Endothelial cell of umbilical vein (primary cell): ENCODE measurements around the gene CDKN2B-AS1. TPM values are rescaled to one million over a fixed set of nuclear protein-coding genes. Genes with fewer than 3 reads are reported as not detected.

Experiments used
- BruUV-seq: library from RNA; stranded (reverse); fragments of 400-500 nt; replicated peaks from 2 replicates; lab custom pipeline; 2021; lab: Mats Ljungman, UMichigan
- CTCF ChIA-PET: fragments of 300-600, 350-600 bp; sonication (Branson Sonifier 250); formaldehyde crosslinking; loops from one replicate; lab custom pipeline; 2021; ENCODE audit warnings: antibody characterized with exemption, inconsistent platforms; lab: Charles Lee
- POLR2A ChIA-PET: fragments of 300-600, 350-600 bp; sonication (Branson Sonifier 250); formaldehyde crosslinking; loops from one replicate; lab custom pipeline; 2021; ENCODE audit warnings: antibody characterized with exemption, inconsistent platforms; lab: Charles Lee
- DNase-seq: peaks from one replicate; pipeline ENCODE4 v3.0.0-alpha.2; 2011; ENCODE audit warnings: low read depth, low spot score
- FAIRE-seq: peaks from 2 replicates; lab custom pipeline; 2011; peaks lifted over from hg19 to GRCh38; lab: Jason Lieb, UNC
- H2AFZ ChIP-seq: 2 replicates; pipeline ENCODE4 v1.6.0; 2012; ENCODE audit warnings: low read depth, low read length, control low read depth, inconsistent platforms
- H3K27ac ChIP-seq: 2 replicates; pipeline ENCODE4 v1.5.1; 2011; ENCODE audit warnings: low read depth, mild to moderate bottlenecking, control low read depth, low read length, moderate library complexity; ENCODE audit not compliant: insufficient read depth
- H3K27me3 ChIP-seq, 2 experiments: 2 replicates each; pipeline versions ENCODE4 v1.6.0 to v1.6.1; 2011; ENCODE audit warnings: low read length in 2 of 2, mixed read lengths in 1 of 2; ENCODE audit not compliant: control insufficient read depth in 2 of 2, insufficient read depth in 2 of 2
- H3K36me3 ChIP-seq, 2 experiments: 2 replicates in 1 of 2; 3 replicates in 1 of 2; pipeline ENCODE4 v1.5.1; 2011; ENCODE audit warnings: low read length in 2 of 2, mild to moderate bottlenecking in 1 of 2, moderate library complexity in 1 of 2; ENCODE audit not compliant: control insufficient read depth in 2 of 2, insufficient read depth in 2 of 2; ENCODE audit errors: extremely low read depth in 1 of 2
- H3K4me1 ChIP-seq: 3 replicates; pipeline ENCODE4 v1.5.1; 2011; ENCODE audit warnings: mild to moderate bottlenecking, low read length; ENCODE audit not compliant: control insufficient read depth, insufficient read depth; ENCODE audit errors: extremely low read depth
- H3K4me2 ChIP-seq: 2 replicates; pipeline ENCODE4 v1.6.1; 2011; ENCODE audit warnings: low read length, control low read depth, mixed read lengths; ENCODE audit not compliant: insufficient read depth
- H3K4me3 ChIP-seq, 3 experiments: fragments of 200-600 bp in 1 of 3; sonication (generic), shearing (Covaris generic) in 1 of 3; replicated peaks in 1 of 3; 2 replicates each; pipeline ENCODE4 v1.5.1; 2011 to 2016; ENCODE audit warnings: control low read depth in 3 of 3, low read length in 3 of 3, mild to moderate bottlenecking in 2 of 3, inconsistent platforms in 1 of 3, low read depth in 1 of 3, moderate library complexity in 1 of 3; ENCODE audit not compliant: insufficient read depth in 1 of 3
- H3K79me2 ChIP-seq: 2 replicates; pipeline ENCODE4 v1.6.0; 2012; ENCODE audit warnings: low read length, inconsistent platforms; ENCODE audit not compliant: control insufficient read depth, insufficient read depth
- H3K9ac ChIP-seq: replicated peaks from 2 replicates; pipeline ENCODE3; 2011; ENCODE audit warnings: low read length, control low read depth; ENCODE audit not compliant: insufficient read depth; ENCODE audit errors: extremely low read depth
- H3K9me1 ChIP-seq: replicated peaks from 3 replicates; pipeline ENCODE4 v1.6.0; 2011; ENCODE audit warnings: mild to moderate bottlenecking, low read length; ENCODE audit not compliant: control insufficient read depth, insufficient read depth; ENCODE audit errors: extremely low read depth
- H3K9me3 ChIP-seq: replicated peaks from 2 replicates; pipeline ENCODE4 v1.5.1; 2012; ENCODE audit warnings: low read length, inconsistent platforms; ENCODE audit not compliant: control insufficient read depth, insufficient read depth
- H4K20me1 ChIP-seq: replicated peaks from 2 replicates; pipeline ENCODE3; 2011; ENCODE audit warnings: mild to moderate bottlenecking, low read length; ENCODE audit not compliant: control insufficient read depth, insufficient read depth; ENCODE audit errors: extremely low read depth
- EZH2 ChIP-seq: IDR thresholded peaks from 2 replicates; pipeline ENCODE4 v1.6.1; 2012; ENCODE audit warnings: borderline replicate concordance, low read depth, mild to moderate bottlenecking, moderate library complexity, low read length, inconsistent platforms; ENCODE audit not compliant: severe bottlenecking
- FOS ChIP-seq: IDR thresholded peaks from 2 replicates; pipeline ENCODE4 v1.6.1; 2011; ENCODE audit warnings: mild to moderate bottlenecking, low read length, moderate library complexity, borderline replicate concordance; ENCODE audit not compliant: insufficient read depth
- GATA2 ChIP-seq: IDR thresholded peaks from 2 replicates; pipeline ENCODE4 v1.7.0; 2011; ENCODE audit warnings: low read depth, mild to moderate bottlenecking, moderate library complexity, mixed read lengths, low read length; ENCODE audit not compliant: insufficient read length, insufficient read depth
- MYC ChIP-seq: IDR thresholded peaks from one replicate; pipeline ENCODE4 v1.6.1; 2011; ENCODE audit warnings: mild to moderate bottlenecking, low read depth, low read length
- dilution Hi-C: fragments of 300-500 bp; cut with MboI; formaldehyde crosslinking; loops from one replicate; pipeline ENCODE4 v1.15.0; 2019; ENCODE audit warnings: low sequenced_read_pairs; ENCODE audit not compliant: extremely low pct_ligation_motif_present
- intact Hi-C: fragments of 100-400 bp; cut with micrococcal nuclease; formaldehyde crosslinking; loops from one replicate; pipeline ENCODE4 v1.10.0; 2022
- polyA plus RNA-seq, 4 experiments: library from polyadenylated mRNA; depleted of rRNA in 3 of 4; stranded (reverse) in 3 of 4; unstranded in 1 of 4; fragments of >200 nt; gene quantifications; 2 replicates each; pipeline versions ENCODE4 v1.2.1 to v1.2.3, GENCODE V29; 2011 to 2012; ENCODE audit warnings: missing spikeins in 1 of 4
- total RNA-seq: library from RNA; stranded (reverse); gene quantifications from 2 replicates; pipeline ENCODE4 v1.2.3, GENCODE V29; 2021
- TF ChIP-seq, protein P1 (sequence below): IDR thresholded peaks from 2 replicates; pipeline ENCODE4 v1.6.1; 2011; ENCODE audit not compliant: insufficient read depth, insufficient read length

The CDKN2B-AS1 gene
- total and polyA plus RNA-seq, 2 donors (not counting 3 experiments of a cell fraction or from before 2014, with no cell fraction given): 0.44 to 1.9 TPM

DNA sequence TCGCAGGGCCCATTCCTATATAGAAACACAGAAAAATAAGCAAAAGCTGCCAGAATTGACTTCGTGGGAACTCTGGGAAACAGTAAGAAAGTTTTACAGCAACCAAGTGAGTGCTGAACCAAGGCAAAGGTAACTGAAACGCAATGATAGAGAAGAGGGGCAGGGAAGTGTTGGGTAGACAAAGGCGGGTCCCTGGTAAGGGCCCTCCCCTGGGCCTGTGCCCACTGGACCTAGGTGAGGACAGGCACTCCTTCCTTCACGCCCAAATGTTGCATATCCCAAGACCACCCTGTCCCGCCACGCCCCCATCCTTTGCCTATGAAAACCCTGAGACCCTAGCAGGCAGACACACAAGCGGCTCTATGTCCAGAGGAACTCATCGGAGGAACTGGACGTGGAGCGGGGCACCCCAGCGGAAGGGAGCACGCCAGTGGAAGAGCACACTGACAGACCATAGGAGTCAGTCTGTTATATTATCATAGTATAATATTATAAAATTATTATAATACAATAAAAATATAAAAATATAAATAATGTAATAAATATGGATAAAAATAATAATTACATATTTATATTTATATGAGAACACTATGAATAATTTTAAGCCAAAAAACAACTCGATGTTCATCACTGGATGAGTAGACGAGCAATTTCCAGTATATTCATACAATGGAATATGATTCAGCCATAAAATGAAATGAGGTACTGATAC is 28.3 kb upstream of the CDKN2B-AS1 start:
- ChIA-PET POLR2A (interaction anchor here (1.0 kb wide), 1 partner anchor 42 kb away, joined by 3 read pairs; the partner anchor contains the start of gene CDKN2B), CTCF (interaction anchor here (0.6 to 1.2 kb wide), 8 partner anchors 20 to 153 kb away, joined by 3 to 13 read pairs (median 3); partner anchors contain the start of gene CDKN2B)
- H2AFZ ChIP-seq: no peak overlapping the region
- peak; percentile 39 for TF ChIP-seq EZH2
- TF ChIP-seq MYC: no peak
- no peak overlapping the region for H3K4me3 ChIP-seq
- no peak overlapping the region for H3K27ac ChIP-seq
- dilution Hi-C loops: no loop called here
- H3K4me2 ChIP-seq: peak overlapping the region; percentile 94
- no peaks in the 10 kb centered on the region for H3K9me1 ChIP-seq
- FAIRE-seq (no peak), DNase-seq (no peak)
- no peaks in the 10 kb centered on the region for H3K36me3 ChIP-seq
- peaks cover 2% of the 10 kb centered on the region for H4K20me1 ChIP-seq
- BruUV-seq: no TSS peak
- H3K9me3 ChIP-seq: no peaks in the 10 kb centered on the region
- peaks cover 62 to 89% of the 10 kb centered on the region in 2 experiments for H3K27me3 ChIP-seq
- no peaks in the 10 kb centered on the region for H3K79me2 ChIP-seq
- intact Hi-C loops: no loop called here
- H3K9ac ChIP-seq: no peak overlapping the region
- H3K4me1 ChIP-seq: peaks cover 34% of the 10 kb centered on the region

DNA sequence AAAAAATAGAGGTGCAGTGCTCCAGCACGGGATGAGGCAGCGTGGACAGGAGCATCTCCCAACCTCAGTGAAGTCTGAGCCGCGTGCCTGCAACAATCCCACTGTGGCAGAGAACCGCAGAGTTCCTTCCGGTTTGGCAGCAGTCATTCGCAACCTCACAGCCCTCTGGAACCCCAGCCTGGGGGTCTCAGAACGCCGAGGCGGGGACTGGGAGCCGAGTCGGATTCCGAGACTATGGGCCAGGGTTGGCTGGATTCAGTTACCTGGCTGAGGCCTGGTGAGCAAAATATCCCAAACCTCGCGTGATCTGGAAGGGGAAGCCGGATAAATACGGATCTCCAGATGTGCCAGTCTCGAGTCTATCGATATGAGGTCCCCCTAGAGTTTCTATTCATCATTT is 27.4 kb upstream of the CDKN2B-AS1 start:
- Histone ChIP-seq H3K9ac (no peak overlapping the region), H3K27ac (no peak overlapping the region)
- no peak for TF ChIP-seq FOS
- no peak for TF ChIP-seq MYC
- TF ChIP-seq, protein P1, sequence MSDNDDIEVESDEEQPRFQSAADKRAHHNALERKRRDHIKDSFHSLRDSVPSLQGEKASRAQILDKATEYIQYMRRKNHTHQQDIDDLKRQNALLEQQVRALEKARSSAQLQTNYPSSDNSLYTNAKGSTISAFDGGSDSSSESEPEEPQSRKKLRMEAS: no peak
- TF ChIP-seq GATA2: no peak
- TF ChIP-seq EZH2: peak; percentile 57

More for the DNA sequence above, 27.4 kb upstream of the CDKN2B-AS1 start:
- Histone ChIP-seq H3K9me1 (no peaks in the 10 kb centered on the region), H3K27me3 (peaks cover 60 to 91% of the 10 kb centered on the region in 2 experiments), H3K9me3 (no peaks in the 10 kb centered on the region), H2AFZ (no peak overlapping the region), H3K4me3 (no peak overlapping the region), H3K4me2 (no peak overlapping the region), H3K4me1 (peaks cover 34% of the 10 kb centered on the region), H4K20me1 (peaks cover 2% of the 10 kb centered on the region), H3K79me2 (no peaks in the 10 kb centered on the region), H3K36me3 (no peaks in the 10 kb centered on the region)
- CTCF ChIA-PET: interaction anchor here (1.2 to 2.9 kb wide), 4 partner anchors 23 to 272 kb away, joined by 3 to 12 read pairs (median 5); no protein-coding TSS in a partner anchor
- DNase-seq (no peak), FAIRE-seq (peak; percentile 35)
- intact Hi-C loops (loop anchor here (1.0 kb wide), 1 partner anchor 8 kb away; no protein-coding TSS in a partner anchor), dilution Hi-C loops (no loop called here)
- no TSS peak for BruUV-seq
- POLR2A ChIA-PET: no interaction called here
